Breast epithelium (tissue), 3 donors: ENCODE data around the gene NPIPA1.
"Not testable (repeated sequence)": the region's sequence is repeated elsewhere in the genome, so short reads cannot be mapped to it uniquely, and the experiment has no call there.

Experiments used
- CTCF ChIP-seq, 3 donors: fragments of 450-650 bp; IDR thresholded peaks; one replicate each; pipeline ENCODE4 v1.5.1; 2016 to 2017; ENCODE audit warnings: antibody characterized with exemption in 3 of 3, mild to moderate bottlenecking in 3 of 3, moderate library complexity in 3 of 3
- POLR2A ChIP-seq: fragments of 450-650 bp; IDR thresholded peaks from one replicate; pipeline ENCODE4 v1.6.1; 2016; ENCODE audit warnings: antibody characterized with exemption, mild to moderate bottlenecking, moderate library complexity

GRCh38 chr16:14971621-14972228 lies 34.5 kb downstream of the NPIPA1 start:
- TF ChIP-seq POLR2A; CTCF (IDR thresholded peaks at IDR 0.05): not testable (repeated sequence)
